Stimulated activated CD4-positive, alpha-beta T cell treated with anti-CD3 and anti-CD28 coated beads, TNF-alpha, amount 100 ng/mL, for 1 hour (primary cell): Measurements from ENCODE around the gene POM121C.
"Not testable (repeated sequence)": the region's sequence is repeated elsewhere in the genome, so short reads cannot be mapped to it uniquely, and the experiment has no call there.

ENCODE experiments used
- DNase-seq, 3 donors: peaks; one replicate each; pipeline ENCODE4 v3.0.0-alpha.2; 2020; ENCODE audit warnings: low read depth in 3 of 3, low spot score in 1 of 3

POM121C gene

GRCh38 chr7:75485979-75486643 lies at the start of gene POM121C:
Gene POM121C, minus strand, starts transcription at chr7:75486299. Its CDS starts 44,803 bp downstream, at chr7:75441496.
- DNase-seq, result peak; percentile 67 to 76 (median 69)

- no peak for DNase-seq
These were observed 48.7 kb upstream of the POM121C start for GRCh38 chr7:75534727-75535307.

- DNase-seq, result no peak
These were observed 47.8 kb upstream of the POM121C start for GRCh38 chr7:75533926-75534325.

GRCh38 chr7:75532639-75533038 lies 46.5 kb upstream of the POM121C start:
- no peak for DNase-seq

GRCh38 chr7:75531359-75531821 lies 45.3 kb upstream of the POM121C start:
- no peak for DNase-seq

- not testable (repeated sequence) for DNase-seq
These were observed 41.2 kb upstream of the POM121C start for GRCh38 chr7:75527224-75527722.

GRCh38 chr7:75521727-75522126 lies 35.6 kb upstream of the POM121C start:
- DNase-seq, result not testable (repeated sequence)

- DNase-seq, result not testable (repeated sequence)
These were observed 32.7 kb upstream of the POM121C start for GRCh38 chr7:75518842-75519241.

GRCh38 chr7:75509033-75509432 lies 22.9 kb upstream of the POM121C start:
- DNase-seq, result not testable (repeated sequence)

GRCh38 chr7:75492020-75492419 lies 5.9 kb upstream of the POM121C start, which contains the start of gene SPDYE5:
Gene SPDYE5, plus strand, starts transcription at chr7:75492320. Its CDS starts 1,728 bp downstream, at chr7:75494048.
- not testable (repeated sequence) for DNase-seq

GRCh38 chr7:75485355-75485978 lies 632 bp downstream of the POM121C start:
- not testable (repeated sequence) for DNase-seq

- DNase-seq, result not testable (repeated sequence)
These were observed 5.8 kb downstream of the POM121C start for GRCh38 chr7:75480313-75480712.

GRCh38 chr7:75477457-75477856 lies 8.6 kb downstream of the POM121C start:
- DNase-seq, result not testable (repeated sequence)

GRCh38 chr7:75470166-75470565 lies 15.9 kb downstream of the POM121C start:
- DNase-seq, result not testable (repeated sequence)

- not testable (repeated sequence) for DNase-seq
These were observed 25.6 kb downstream of the POM121C start for GRCh38 chr7:75460541-75460940.

- not testable (repeated sequence) for DNase-seq
These were observed 28.1 kb downstream of the POM121C start for GRCh38 chr7:75458034-75458433.

- not testable (repeated sequence) for DNase-seq
These were observed 29.7 kb downstream of the POM121C start for GRCh38 chr7:75456403-75456802.

GRCh38 chr7:75452494-75452955 lies 33.6 kb downstream of the POM121C start:
- DNase-seq, result not testable (repeated sequence)

GRCh38 chr7:75449946-75450345 lies 36.2 kb downstream of the POM121C start:
- not testable (repeated sequence) for DNase-seq

GRCh38 chr7:75442465-75443111 lies 43.5 kb downstream of the POM121C start:
- not testable (repeated sequence) for DNase-seq

GRCh38 chr7:75442101-75442464 lies 44.0 kb downstream of the POM121C start:
- DNase-seq, result not testable (repeated sequence)
